Brain pericyte (primary cell): ENCODE results near the gene ZNF33B.
"Not testable (repeated sequence)": the region's sequence is repeated elsewhere in the genome, so short reads cannot be mapped to it uniquely, and the experiment has no call there.

Experiments used
- DNase-seq: peaks from one replicate; pipeline ENCODE4 v3.0.0-alpha.2; 2012; ENCODE audit warnings: low read depth, low spot score

Gene ZNF33B

DNA sequence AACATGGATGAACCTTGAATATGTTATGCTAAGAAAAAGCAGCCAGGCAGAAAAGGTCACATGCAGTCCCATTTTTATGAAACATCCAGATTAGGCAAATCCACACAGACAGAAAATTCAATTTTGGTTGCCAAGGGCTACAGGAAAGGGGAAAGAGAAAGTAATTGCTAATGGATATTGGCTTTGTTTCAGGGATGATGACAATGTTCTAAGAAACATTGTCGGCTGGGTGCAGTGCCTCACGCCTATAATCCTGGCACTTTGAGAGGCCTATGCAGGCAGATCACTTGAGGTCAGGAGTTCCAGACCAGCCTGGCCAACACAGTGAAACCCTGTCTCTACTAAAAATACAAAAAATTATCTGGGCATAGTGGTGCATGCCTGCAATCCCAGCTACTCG, 23.0 kb downstream of the ZNF33B start:
- DNase-seq: no peak

DNA sequence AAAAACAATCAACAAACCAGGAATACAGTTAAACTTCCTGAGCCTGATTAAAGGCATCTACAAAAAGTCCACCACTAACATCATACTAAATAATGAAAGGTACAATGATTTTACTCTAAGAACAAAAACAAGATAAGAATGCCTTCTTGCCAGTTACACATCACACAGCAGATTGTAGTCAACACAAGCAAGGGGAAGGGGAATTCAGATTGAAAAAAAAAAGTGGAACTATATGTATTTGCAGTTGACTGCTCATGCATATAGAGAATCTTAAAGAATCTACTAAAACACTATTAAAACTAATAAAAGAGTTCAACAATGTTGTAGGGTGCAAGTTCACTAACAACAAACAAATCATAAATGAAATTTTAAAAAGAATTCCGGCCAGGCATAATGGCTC, 28.5 kb downstream of the ZNF33B start:
- no peak for DNase-seq

DNA sequence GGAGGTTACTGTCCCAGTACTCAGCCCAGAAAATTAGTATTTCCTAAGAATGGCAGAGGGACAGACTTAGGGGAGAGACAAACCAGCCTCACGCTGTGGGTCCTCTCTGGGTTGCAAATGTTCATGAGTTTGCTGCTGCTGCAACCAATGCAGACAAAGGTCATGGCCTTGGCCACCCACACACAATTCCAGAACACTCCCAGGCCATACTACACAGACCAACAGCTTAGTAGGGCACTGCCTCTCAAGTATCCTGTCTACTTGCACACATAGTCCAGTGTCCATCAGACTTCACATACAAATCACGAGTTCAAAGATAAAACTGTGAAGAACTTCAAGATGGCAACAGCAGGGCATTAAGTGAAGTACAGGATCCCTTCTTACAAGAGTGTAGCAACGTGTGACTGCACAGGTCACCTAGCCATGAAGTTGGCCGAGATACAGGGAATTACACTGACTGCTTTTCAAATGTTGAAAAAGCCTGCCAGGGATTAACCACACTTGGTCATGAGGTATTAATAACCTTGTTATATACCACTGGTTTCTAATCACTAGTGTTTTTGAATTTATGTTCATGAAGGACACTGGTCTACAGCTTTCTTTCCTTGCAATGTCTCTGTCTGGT, 40.0 kb downstream of the ZNF33B start:
- DNase-seq: no peak

DNA sequence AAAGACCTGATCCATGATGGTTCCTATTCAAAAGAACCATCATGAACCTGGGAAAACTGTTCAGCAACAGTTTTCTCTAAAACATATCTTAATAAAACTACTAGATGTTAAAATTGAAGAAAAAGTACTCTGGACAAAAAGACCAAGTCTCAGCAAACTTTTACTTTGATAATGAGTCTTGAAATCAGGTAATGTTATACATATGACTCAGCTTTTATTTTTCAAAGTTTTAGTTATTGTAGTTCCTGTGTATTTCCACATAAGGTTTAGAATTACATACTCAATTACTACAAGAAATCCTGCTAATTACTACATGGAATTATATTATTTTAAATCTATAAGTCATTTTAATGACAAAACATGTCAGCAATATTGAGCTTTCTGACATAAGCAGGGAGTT, 42.2 kb downstream of the ZNF33B start:
- DNase-seq: no peak

DNA sequence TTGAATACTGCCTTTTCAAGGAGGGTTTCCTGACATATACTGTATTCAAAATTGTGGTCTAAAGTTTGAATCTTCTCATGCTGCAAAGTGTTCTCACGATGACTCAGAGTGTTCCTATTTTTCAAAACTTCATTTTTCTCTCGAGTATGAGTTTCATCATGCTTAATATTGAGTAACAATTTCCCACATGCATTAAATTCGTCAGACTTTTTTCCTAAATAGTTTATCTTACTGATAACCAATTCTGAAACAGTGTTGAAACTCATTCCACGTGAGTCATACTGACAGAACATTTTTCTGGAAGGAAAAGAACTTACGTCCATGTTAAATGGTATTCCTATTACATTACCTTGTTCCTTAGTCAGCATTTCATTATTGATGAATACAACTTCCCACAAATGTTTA, 44.1 kb downstream of the ZNF33B start:
- no peak for DNase-seq

DNA sequence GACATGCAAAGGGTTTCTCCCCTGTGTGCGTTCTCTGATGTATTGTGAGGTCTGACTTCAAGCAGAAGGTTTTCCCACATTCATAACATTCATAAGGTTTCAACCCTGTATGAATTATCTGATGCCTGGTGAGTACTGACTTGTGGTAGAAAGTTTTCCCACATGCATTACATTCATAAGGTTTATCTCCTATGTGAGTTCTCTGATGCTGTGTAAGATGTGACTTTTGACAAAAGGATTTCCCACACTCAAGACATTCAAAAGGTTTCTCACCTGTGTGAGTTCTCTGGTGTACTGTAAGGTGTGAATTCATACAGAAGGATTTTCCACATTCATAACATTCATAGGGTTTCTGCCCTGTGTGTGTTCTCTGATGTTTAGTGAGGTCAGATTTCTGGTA, 45.1 kb downstream of the ZNF33B start:
- DNase-seq: no peak

DNA sequence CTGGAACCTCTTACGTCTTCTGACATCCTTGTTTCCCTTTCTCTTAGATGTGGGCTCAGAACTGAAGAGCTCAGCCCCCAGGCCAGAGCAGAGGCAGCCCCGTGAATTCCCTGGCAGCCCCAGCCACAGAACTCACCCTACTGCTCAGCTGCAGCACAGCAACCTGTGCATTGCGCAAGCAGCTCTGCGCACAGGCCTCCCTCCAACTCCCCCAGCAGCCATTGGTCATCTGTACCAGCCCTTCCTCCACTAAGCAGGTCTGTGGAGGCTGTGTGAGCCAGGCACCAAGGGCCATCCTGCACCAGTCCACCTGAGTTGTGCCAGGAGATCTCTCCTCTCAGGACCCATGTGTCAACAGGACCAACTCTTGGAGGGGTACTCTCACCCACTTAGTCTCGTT, 54.5 kb downstream of the ZNF33B start:
- no peak for DNase-seq

DNA sequence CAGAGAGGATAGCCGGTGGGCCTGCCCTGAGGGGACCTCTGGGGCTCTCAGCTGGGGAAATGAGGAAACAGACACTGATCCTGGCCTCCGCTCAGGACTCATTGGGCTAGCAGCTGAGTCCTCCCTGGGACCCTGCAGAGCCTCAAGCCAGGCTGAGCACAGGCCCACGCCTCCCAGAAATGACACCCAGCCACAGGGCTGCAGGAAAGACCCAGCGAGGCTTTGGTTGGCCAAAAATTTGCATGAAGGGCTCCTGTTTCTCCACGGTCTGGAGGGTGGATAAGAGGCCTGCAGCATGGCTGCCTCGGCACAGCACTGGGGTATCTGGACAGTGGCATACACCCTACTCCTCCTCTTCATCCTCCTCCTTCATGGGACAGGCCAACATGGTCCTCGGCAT, 60.4 kb downstream of the ZNF33B start:
- DNase-seq: no peak

DNA sequence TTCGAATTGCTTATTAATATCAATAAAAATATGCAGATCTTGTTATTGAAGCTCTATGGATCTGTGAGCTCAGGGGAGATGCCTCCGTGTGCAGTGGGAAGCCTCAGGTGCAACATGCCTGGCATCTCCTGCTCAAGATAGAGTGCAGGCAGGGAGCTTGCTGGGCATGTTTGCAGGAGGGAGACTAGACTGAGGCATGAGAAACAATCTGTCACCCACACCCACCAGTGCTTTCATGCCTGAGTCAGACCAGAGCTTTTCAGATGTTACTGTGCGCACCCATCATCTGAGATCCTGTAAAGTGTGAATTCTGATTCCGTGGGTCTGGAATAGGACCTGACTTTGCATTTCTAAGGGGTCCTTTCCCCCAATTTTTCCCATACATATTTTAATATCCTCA, 62.0 kb downstream of the ZNF33B start:
- DNase-seq: no peak

DNA sequence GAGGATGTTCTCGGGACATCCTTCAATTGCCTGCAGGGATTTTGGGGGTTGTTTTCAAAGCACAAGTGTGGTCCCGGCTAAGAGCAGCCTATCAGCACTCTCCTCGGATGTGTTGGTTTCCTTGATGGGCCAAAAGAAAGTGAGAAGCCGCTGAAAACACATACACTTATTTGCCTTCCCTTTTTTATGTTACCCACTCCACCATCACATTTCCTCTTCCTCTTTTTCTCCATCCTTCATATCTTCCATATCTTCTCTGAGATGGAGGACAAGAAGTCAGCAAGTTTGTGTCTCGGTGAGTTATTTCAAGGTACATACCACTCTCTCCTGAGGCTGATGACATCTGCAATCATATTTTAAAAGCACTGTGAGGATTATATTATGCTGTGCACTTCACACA, 64.0 kb downstream of the ZNF33B start:
- DNase-seq: no peak

DNA sequence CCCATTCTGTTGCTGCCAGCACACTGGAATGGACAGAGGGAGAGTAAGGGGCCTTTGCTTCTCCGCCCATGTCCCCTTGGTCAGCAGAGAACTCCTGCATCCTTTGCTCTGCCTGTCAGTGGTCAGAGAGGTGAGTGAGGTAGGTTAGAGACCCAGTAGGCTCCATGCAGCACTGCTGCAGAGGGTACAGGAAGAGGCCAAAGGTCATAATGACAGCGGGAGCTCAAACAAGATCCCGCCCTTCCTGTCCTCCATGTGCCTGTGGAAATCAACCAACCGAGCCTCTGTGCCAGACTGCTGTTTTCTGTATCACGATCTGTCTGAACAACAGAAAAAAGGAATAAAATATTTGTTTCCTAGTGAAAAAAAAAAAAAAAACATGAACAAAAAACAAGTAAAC, 81.4 kb downstream of the ZNF33B start:
- no peak for DNase-seq

DNA sequence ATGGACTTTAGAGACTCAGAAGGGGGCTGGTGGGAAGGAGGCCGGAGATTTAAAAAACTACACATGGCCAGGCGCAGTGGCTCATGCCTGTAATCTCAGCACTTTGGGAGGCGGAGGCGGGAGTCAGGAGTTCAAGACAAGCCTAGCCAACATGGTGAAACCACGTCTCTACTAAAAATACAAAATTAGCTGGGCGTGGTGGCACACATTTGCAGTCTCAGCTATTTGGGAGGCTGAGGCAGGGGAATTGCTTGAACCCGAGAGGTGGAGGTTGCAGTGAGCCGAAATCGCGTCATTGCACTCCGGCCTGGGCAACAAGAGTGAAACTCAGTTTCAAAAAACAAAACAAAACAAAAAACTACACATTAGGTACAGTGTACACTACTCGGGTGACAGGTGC, 84.8 kb downstream of the ZNF33B start:
- DNase-seq: not testable (repeated sequence)

DNA sequence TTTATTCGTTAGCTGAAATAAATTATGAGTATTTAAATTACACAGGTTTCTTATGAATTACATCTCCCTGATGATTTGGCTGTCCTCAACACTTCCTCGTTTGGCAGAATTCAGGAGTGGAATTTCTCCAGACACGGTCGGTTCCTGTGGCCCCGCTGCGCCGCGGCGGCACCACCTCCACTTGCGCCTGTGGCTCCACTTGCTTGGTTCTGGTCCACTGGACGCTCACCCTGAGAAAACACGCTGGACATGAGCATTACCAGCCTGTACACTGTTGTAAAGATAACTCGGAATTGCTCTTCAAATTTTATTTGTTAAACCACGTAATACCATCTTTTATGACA, 85.3 kb downstream of the ZNF33B start:
- no peak for DNase-seq

DNA sequence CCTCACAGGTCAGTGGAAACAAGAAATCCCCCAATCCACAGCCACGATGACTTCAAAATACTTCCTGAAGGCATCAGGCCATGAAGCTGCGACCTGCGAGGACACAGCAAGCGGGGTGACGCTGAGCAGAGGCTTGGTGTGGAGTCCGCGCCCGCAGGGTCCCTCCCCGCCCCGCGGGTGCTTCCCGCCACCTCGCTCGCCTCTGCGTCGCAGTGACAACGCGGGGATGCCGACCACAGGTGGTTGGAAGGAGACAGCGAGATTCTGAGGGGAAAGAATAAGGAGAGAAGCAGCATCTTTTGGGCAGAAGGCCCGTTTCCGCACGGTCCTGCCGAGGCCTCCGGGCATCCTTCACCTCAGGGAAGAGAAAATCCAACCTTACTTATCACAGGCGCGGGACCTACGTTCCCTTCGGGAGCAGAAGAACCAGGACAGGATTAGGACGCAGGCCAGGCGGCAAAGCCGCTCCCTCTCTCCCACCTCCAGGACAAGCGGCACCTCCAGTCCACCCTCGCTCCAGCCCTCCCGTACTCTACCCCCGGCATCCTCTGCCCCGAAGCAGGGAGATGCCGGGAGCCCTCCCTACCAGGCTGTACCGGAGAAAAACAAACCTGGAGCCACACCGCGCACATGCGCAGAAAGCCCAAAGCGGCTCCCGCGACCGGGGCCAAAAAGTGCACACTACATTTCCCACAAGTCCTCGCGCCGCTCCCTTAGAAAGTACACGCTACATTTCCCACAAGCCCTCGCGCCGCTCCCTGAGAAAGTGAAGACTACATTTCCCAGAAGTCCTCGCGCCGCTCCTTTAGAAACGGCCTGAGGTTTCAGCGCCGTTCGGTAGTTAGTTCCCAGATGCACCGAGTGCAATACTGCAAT, 85.9 kb downstream of the ZNF33B start:
- peak; percentile 89 for DNase-seq

DNA sequence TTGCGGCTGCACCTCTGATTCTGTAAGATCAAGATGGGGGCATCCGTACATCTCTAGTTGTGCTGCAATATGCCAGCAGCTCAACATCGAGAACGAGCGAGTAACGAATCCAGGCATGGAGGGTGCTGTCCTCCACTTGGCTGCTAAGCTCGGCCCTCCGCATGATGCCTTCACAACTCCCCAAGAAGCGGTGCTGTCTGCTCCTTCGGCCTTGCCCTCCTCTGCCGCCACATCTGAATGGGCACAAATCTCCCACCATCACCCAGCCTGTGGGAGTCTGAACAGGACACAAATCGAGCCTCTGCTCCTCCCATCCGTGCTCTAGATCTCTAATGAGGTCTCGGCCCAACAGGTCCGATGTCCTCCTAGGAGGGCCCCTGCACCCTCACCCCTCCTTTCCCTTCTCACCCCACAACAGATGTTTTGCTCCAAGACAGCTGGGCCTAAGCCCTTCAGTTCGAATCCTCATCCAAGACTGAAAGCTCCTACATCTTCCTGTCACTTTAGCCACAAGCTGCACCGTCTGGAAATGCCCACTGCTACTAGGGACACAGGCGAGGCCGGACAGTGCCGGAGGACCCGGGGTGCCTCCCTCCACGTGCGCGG, 86.7 kb downstream of the ZNF33B start:
- DNase-seq: no peak

DNA sequence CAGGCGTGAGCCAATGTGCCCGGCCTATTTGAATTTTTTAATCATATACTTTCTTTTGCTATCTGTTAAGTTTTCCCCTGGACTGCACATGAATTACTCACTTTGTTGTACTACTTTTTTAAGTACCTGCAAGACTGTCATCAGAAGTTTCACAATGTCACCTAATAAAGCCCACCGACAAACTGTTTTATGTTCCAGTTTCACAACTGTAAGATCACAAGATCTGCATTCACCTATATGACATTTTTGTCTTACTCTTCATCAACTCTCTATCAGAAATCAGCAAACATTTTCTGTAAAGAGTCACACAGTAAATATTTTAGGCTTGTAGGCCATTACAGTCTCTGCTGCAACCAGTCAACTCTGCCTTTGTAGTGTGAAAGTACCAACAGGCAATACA, 88.5 kb downstream of the ZNF33B start:
- no peak for DNase-seq

DNA sequence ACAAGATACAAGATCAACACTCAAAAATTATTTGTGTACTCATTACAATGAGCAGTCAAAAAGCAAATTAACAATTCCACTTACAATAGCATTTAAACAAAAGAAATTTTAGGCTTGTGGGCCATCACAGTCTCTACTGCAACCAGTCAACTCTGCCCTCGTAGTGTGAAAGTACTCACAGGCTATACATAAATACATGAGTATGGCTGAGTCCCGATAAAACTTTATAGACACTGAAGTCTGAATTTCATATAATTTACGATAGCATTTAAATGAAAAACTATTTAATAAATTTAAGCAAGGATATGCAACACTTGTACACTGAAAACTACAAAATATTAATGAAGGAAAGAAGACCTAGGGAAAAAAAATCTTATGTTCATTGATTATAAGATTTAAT, 90.1 kb downstream of the ZNF33B start:
- DNase-seq: no peak

DNA sequence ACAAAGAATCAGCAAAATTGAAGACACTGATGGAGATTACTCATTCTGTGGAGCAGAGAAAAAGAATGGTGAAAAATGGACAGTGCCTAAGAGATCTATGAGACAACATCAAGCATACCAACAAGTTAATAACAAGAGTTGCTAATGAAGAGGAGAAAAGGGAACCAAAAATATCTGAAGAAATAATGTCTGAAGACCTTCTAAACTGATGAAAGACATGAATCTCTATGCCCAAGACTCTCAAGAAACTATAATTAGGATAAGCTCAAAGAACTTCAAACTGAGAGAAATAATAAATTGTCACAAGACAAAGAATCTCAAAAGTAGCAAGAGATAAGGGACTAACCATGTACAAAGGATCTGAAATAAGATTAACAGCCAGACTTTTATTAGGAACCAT, 93.4 kb downstream of the ZNF33B start:
- no peak for DNase-seq

DNA sequence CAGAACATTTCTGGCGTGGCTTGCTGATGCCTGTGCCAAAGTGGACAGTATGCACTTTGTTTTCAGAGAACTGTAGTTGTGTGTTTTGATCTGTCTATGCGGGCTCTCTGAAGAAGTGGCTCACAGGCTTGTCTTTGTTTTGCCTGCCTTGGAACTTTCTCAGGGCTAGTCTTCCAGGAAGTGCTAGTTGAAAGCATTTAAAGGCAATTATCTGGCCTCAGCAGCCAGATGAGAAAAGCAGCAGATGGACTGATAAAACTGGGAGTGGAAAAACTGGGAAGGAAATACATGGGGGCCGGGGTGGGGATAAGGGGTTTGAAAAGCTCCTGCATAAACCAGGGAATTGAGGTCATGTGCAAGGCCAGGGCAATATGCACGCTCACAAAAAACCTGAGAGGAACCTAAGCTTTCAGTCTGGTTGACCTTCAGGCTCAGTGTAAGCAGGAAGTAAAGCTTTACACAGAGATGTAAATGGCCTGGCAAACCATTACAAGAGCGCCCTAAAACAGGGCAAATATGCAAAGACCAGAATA, 94.5 kb downstream of the ZNF33B start:
- no peak for DNase-seq
